Liver (tissue), 9 donors: ENCODE data around the gene SAE1. TPM values are rescaled to one million over a fixed set of nuclear protein-coding genes. Genes with fewer than 3 reads are reported as not detected.

Source experiments
- DNase-seq: peaks from one replicate; pipeline ENCODE4 v3.0.0-alpha.2; 2017; ENCODE audit warnings: low spot score
- H3K27ac ChIP-seq, 2 donors: one replicate each; pipeline ENCODE4 v1.7.0; 2013; ENCODE audit warnings: inconsistent platforms in 2 of 2, low read length in 2 of 2, control low read depth in 1 of 2, low read depth in 1 of 2, mild to moderate bottlenecking in 1 of 2
- H3K27me3 ChIP-seq, 4 donors: one replicate each; pipeline versions ENCODE4 v1.6.1 to v1.7.0; 2013; ENCODE audit warnings: low read length in 3 of 4, inconsistent platforms in 1 of 4, mild to moderate bottlenecking in 1 of 4, moderate library complexity in 1 of 4; ENCODE audit not compliant: control insufficient read depth in 4 of 4, insufficient read depth in 4 of 4
- H3K36me3 ChIP-seq, 4 donors: one replicate each; pipeline versions ENCODE4 v1.6.1 to v1.7.0; 2013; ENCODE audit warnings: low read length in 3 of 4, mild to moderate bottlenecking in 3 of 4, low read depth in 1 of 4, moderate library complexity in 1 of 4; ENCODE audit not compliant: control insufficient read depth in 4 of 4, insufficient read depth in 3 of 4
- H3K4me1 ChIP-seq, 4 donors: one replicate each; pipeline versions ENCODE4 v1.6.1 to v1.7.0; 2013; ENCODE audit warnings: low read length in 3 of 4, mild to moderate bottlenecking in 3 of 4, moderate library complexity in 1 of 4; ENCODE audit not compliant: control insufficient read depth in 4 of 4, insufficient read depth in 4 of 4
- H3K4me3 ChIP-seq, 3 donors: one replicate each; pipeline versions ENCODE4 v1.6.1 to v1.7.0; 2013; ENCODE audit warnings: low read length in 3 of 3, control low read depth in 1 of 3, low read depth in 1 of 3, mild to moderate bottlenecking in 1 of 3
- H3K9ac ChIP-seq, 2 donors: one replicate each; pipeline ENCODE4 v1.7.0; 2013; ENCODE audit warnings: low read length in 2 of 2, mild to moderate bottlenecking in 2 of 2, moderate library complexity in 2 of 2, control low read depth in 1 of 2, low read depth in 1 of 2
- H3K9me3 ChIP-seq, 4 donors: one replicate each; pipeline versions ENCODE4 v1.6.1 to v1.7.0; 2013; ENCODE audit warnings: low read length in 3 of 4; ENCODE audit not compliant: control insufficient read depth in 4 of 4
- ATF3 ChIP-seq: IDR thresholded peaks from 2 replicates; pipeline ENCODE4 v1.6.1; 2016; ENCODE audit warnings: antibody characterized with exemption
- CTCF ChIP-seq: fragments of 150-350 bp; IDR thresholded peaks from 2 replicates; pipeline ENCODE4 v1.5.1; 2017; ENCODE audit warnings: improper control_type of control experiment, low read depth, low read length; ENCODE audit not compliant: missing input control
- FOXA1 ChIP-seq: IDR thresholded peaks from 2 replicates; pipeline ENCODE4 v1.6.1; 2016; ENCODE audit warnings: antibody characterized with exemption
- FOXA2 ChIP-seq: IDR thresholded peaks from 2 replicates; pipeline ENCODE4 v1.6.1; 2016; ENCODE audit warnings: antibody characterized with exemption
- GABPA ChIP-seq, 2 donors: IDR thresholded peaks in 1 of 2; conservative IDR thresholded peaks in 1 of 2; 2 replicates each; pipeline ENCODE4 v1.6.1; 2016; ENCODE audit warnings: antibody characterized with exemption in 2 of 2, mild to moderate bottlenecking in 1 of 2, moderate library complexity in 1 of 2
- HNF4A ChIP-seq, 2 donors: conservative IDR thresholded peaks; 2 replicates each; pipeline ENCODE4 v1.6.1; 2016; ENCODE audit warnings: antibody characterized with exemption in 2 of 2, mild to moderate bottlenecking in 2 of 2
- JUND ChIP-seq, 2 donors: IDR thresholded peaks; 2 replicates each; pipeline ENCODE4 v1.6.1; 2016; ENCODE audit warnings: antibody characterized with exemption in 2 of 2
- NR2F2 ChIP-seq: IDR thresholded peaks from 2 replicates; pipeline ENCODE4 v1.6.1; 2016; ENCODE audit warnings: antibody characterized with exemption
- REST ChIP-seq: IDR thresholded peaks from 2 replicates; pipeline ENCODE4 v1.6.1; 2016; ENCODE audit warnings: antibody characterized with exemption, mild to moderate bottlenecking
- SP1 ChIP-seq: IDR thresholded peaks from 2 replicates; pipeline ENCODE4 v1.6.1; 2018; ENCODE audit warnings: antibody characterized with exemption, mild to moderate bottlenecking
- YY1 ChIP-seq: IDR thresholded peaks from 2 replicates; pipeline ENCODE4 v1.6.1; 2016; ENCODE audit warnings: antibody characterized with exemption, mild to moderate bottlenecking
- ZBTB33 ChIP-seq: IDR thresholded peaks from 2 replicates; pipeline ENCODE4 v1.6.1; 2016; ENCODE audit warnings: antibody characterized with exemption
- WGBS: extraction: QIAGEN DNeasy Blood & Tissue Kit; methylation state at CpG from one replicate; pipeline ENCODE4 v1.1.7; 2013; 5-methylcytosine and 5-hydroxymethylcytosine counted together
- polyA plus RNA-seq, 2 donors: library from polyadenylated mRNA; stranded (reverse) in 1 of 2; unstranded in 1 of 2; fragments of 200-250 nt in 1 of 2; fragments of >200 nt in 1 of 2; fragmentation: Nextera tagmentation in 1 of 2; extraction: Ambion mirVana in 1 of 2; gene quantifications; one replicate each; pipeline versions ENCODE4 v1.2.1 to v1.2.3, GENCODE V29; 2013 to 2015
- total RNA-seq, 2 donors: library from RNA; depleted of rRNA; stranded (reverse); fragments of >200 nt; gene quantifications; one replicate each; pipeline ENCODE4 v1.2.3, GENCODE V29; 2014
- donor health status: healthy.
- donor health status: healthy.
- donor health status: healthy.
- donor health status: healthy.
- donor health status: healthy.

The SAE1 gene
- total and polyA plus RNA-seq, 4 donors: 19.0 to 31.8 (median 27.0) TPM

GRCh38 chr19:47125669-47125938 lies 5.0 kb upstream of the SAE1 start (continued):
- no peak for TF ChIP-seq CTCF

GRCh38 chr19:47129579-47129978 lies 1.1 kb upstream of the SAE1 start:
- Histone ChIP-seq H3K36me3 (no peaks in the 10 kb centered on the region), H3K4me3 (no peak overlapping the region), H3K9me3 (no peaks in the 10 kb centered on the region), H3K4me1 (peaks cover 4 to 9% (median 5%) of the 10 kb centered on the region in 4 donors), H3K27me3 (no peaks in the 10 kb centered on the region), H3K27ac (no peak overlapping the region), H3K9ac (no peak overlapping the region)
- DNase-seq: no peak
- TF ChIP-seq FOXA2 (no peak), GABPA (IDR thresholded peaks at IDR 0.05 in 1 of 2, conservative IDR thresholded peaks at IDR 0.05 in 1 of 2) (no peak), FOXA1 (no peak), ZBTB33 (no peak), HNF4A (conservative IDR thresholded peaks at IDR 0.05) (no peak), CTCF (no peak), JUND (IDR thresholded peaks at IDR 0.05) (no peak), YY1 (no peak), ATF3 (no peak), SP1 (no peak)
- 96% methylated on average over 4 of the region's 4 CpGs for WGBS

- peaks cover 4 to 7% (median 5%) of the 10 kb centered on the region in 4 donors for H3K4me1 ChIP-seq
These were observed 481 bp upstream of the SAE1 start for GRCh38 chr19:47130120-47130588.

More at GRCh38 chr19:47130120-47130588, 481 bp upstream of the SAE1 start:
- H3K9ac ChIP-seq: no peak overlapping the region
- H3K9me3 ChIP-seq: no peaks in the 10 kb centered on the region
- 68% methylated on average over 8 of the region's 8 CpGs for WGBS
- no peaks in the 10 kb centered on the region for H3K36me3 ChIP-seq
- H3K4me3 ChIP-seq: peak overlapping the region in 1 of 3 donors; percentile 55
- TF ChIP-seq CTCF: no peak
- TF ChIP-seq REST: no peak
- no peak for TF ChIP-seq JUND (IDR thresholded peaks at IDR 0.05)
- TF ChIP-seq NR2F2: no peak
- DNase-seq: no peak
- no peaks in the 10 kb centered on the region for H3K27me3 ChIP-seq
- H3K27ac ChIP-seq: peak overlapping the region in 1 of 2 donors; percentile 68
